ENCODE results near the gene SHROOM1. TPM values are rescaled to one million over a fixed set of nuclear protein-coding genes. Genes with fewer than 3 reads are reported as not detected.

Gene SHROOM1
- total and polyA plus RNA-seq, 9 of the 15 experiments (the other 6 are each of a cell fraction or from before 2014, with no cell fraction given) = 0.44 to 26.5 (median 11.9) TPM

- 0 out of 6 replicates have a peak, but pooled peaks of 1 of the 3 experiments have one; percentile 38 for TF ChIP-seq ZBTB11 (CRISPR knock-in tag; IDR thresholded peaks at IDR 0.05)
- TF ChIP-seq COPS2 (conservative IDR thresholded peaks at IDR 0.05) = no peak
- no peak for TF ChIP-seq ZNF253 (CRISPR knock-in tag; conservative IDR thresholded peaks at IDR 0.05)
- TF ChIP-seq ZNF584 (CRISPR knock-in tag; IDR thresholded peaks at IDR 0.05; ENCODE audit: low read depth) = no peak
- TF ChIP-seq EZH2 (IDR thresholded peaks at IDR 0.05; ENCODE audit: borderline replicate concordance, low read depth, low read length) = no peak
- TF ChIP-seq SOX6 (IDR thresholded peaks at IDR 0.05) = peak; percentile 39; the same call in 1 of the 2 replicates
- TF ChIP-seq FOXJ3 (CRISPR knock-in tag; IDR thresholded peaks at IDR 0.05) = no peak
- no peak for TF ChIP-seq SIN3A (IDR thresholded peaks at IDR 0.05; ENCODE audit: borderline replicate concordance in 2 of 2, control insufficient read depth in 1 of 2, low read depth in 2 of 2, low read length in 2 of 2)
- no peak for TF ChIP-seq SNRNP70 (optimal IDR thresholded peaks at IDR 0.05; ENCODE audit: low read depth, low read length)
- TF ChIP-seq TRIM25 (IDR thresholded peaks at IDR 0.05; ENCODE audit: borderline replicate concordance) = no peak
- no peak for TF ChIP-seq ZNF354B (CRISPR knock-in tag; IDR thresholded peaks at IDR 0.05)
- TF ChIP-seq OTX1 (CRISPR knock-in tag; IDR thresholded peaks at IDR 0.05) = no peak
- TF ChIP-seq RAD51 (IDR thresholded peaks at IDR 0.05; ENCODE audit: borderline replicate concordance, low read depth) = no peak
- no peak for TF ChIP-seq KDM4B (IDR thresholded peaks at IDR 0.05; ENCODE audit: borderline replicate concordance in 2 of 2, low read depth in 1 of 2)
- TF ChIP-seq BRD4 (IDR thresholded peaks at IDR 0.05) = no peak
- no peak for TF ChIP-seq MYBL2 (IDR thresholded peaks at IDR 0.05; ENCODE audit: low read depth)
- no peak for TF ChIP-seq MYBL2 (CRISPR knock-in tag; IDR thresholded peaks at IDR 0.05; ENCODE audit: borderline replicate concordance)
- TF ChIP-seq MTA2 (IDR thresholded peaks at IDR 0.05; ENCODE audit: low read depth) = peak; percentile 45
- no peak for TF ChIP-seq ZNF274 (IDR thresholded peaks at IDR 0.05; ENCODE audit: borderline replicate concordance, low read depth, low read length)
- TF ChIP-seq ZNF324 (CRISPR knock-in tag; IDR thresholded peaks at IDR 0.05) = no peak
- TF ChIP-seq, protein P1, sequence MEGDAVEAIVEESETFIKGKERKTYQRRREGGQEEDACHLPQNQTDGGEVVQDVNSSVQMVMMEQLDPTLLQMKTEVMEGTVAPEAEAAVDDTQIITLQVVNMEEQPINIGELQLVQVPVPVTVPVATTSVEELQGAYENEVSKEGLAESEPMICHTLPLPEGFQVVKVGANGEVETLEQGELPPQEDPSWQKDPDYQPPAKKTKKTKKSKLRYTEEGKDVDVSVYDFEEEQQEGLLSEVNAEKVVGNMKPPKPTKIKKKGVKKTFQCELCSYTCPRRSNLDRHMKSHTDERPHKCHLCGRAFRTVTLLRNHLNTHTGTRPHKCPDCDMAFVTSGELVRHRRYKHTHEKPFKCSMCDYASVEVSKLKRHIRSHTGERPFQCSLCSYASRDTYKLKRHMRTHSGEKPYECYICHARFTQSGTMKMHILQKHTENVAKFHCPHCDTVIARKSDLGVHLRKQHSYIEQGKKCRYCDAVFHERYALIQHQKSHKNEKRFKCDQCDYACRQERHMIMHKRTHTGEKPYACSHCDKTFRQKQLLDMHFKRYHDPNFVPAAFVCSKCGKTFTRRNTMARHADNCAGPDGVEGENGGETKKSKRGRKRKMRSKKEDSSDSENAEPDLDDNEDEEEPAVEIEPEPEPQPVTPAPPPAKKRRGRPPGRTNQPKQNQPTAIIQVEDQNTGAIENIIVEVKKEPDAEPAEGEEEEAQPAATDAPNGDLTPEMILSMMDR (IDR thresholded peaks at IDR 0.05 in 2 of 3, conservative IDR thresholded peaks at IDR 0.05 in 1 of 3; ENCODE audit: insufficient read depth in 2 of 3, low read depth in 1 of 3, low read length in 3 of 3) = no peak
These were observed 56.7 kb downstream of the SHROOM1 start (continued) for GRCh38 chr5:132773601-132774355.

Measured in K562 (cell line).